GM10266 (cell line): ENCODE measurements around the gene LSM7.

Experiments
- DNase-seq: peaks from one replicate; pipeline ENCODE4 v3.0.0; 2012; ENCODE audit errors: extremely low spot score
- TF ChIP-seq, protein P1 (sequence below): IDR thresholded peaks from 2 replicates; pipeline ENCODE4 v1.5.1; 2012; ENCODE audit warnings: mild to moderate bottlenecking, low read depth; ENCODE audit not compliant: control insufficient read depth, insufficient read depth; ENCODE audit errors: missing control alignments

Gene LSM7

GRCh38 chr19:2291185-2291751, 37.1 kb downstream of the LSM7 start:
- no peak for DNase-seq

DNA sequence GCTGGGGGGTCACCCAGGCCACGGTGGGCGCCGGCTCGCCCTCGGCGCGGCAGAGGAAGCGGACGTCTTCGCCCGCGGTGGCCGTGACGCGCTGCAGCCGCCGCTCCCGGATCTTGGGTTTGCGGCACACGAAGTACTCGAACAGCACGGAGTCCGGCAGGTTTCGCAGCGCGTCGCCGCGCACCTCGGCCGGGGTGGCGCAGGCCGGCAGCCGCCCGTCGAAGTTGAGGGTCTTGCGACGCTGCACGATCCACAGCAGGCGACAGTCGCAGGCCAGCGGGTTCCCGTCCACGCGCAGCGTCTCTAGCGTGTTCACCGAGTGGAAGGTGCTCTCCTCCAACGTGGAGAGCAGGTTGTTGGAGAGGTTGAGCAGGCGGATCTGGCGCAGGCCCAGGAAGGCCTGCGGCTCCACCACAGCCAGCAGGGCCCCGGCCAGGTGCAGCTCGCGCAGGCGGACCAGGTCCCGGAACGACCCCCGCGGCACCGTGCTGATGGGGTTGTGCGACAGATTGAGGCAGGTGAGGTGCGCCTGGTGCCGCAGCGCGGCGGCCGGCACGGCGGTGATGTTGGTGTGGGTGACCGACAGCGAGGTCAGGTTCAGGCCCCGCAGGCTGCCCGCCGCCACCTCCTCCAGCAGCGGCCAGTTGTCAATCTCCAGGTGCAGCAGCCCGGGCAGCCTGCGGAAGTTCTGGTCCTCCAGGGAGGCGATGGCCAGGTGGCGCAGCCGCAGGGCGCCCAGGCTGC, 37.8 kb downstream of the LSM7 start:
- TF ChIP-seq, protein P1, sequence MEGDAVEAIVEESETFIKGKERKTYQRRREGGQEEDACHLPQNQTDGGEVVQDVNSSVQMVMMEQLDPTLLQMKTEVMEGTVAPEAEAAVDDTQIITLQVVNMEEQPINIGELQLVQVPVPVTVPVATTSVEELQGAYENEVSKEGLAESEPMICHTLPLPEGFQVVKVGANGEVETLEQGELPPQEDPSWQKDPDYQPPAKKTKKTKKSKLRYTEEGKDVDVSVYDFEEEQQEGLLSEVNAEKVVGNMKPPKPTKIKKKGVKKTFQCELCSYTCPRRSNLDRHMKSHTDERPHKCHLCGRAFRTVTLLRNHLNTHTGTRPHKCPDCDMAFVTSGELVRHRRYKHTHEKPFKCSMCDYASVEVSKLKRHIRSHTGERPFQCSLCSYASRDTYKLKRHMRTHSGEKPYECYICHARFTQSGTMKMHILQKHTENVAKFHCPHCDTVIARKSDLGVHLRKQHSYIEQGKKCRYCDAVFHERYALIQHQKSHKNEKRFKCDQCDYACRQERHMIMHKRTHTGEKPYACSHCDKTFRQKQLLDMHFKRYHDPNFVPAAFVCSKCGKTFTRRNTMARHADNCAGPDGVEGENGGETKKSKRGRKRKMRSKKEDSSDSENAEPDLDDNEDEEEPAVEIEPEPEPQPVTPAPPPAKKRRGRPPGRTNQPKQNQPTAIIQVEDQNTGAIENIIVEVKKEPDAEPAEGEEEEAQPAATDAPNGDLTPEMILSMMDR: no peak
- DNase-seq: peak; percentile 67

More at GRCh38 chr19:2291185-2291751, 37.1 kb downstream of the LSM7 start:
- TF ChIP-seq, protein P1: no peak

DNA sequence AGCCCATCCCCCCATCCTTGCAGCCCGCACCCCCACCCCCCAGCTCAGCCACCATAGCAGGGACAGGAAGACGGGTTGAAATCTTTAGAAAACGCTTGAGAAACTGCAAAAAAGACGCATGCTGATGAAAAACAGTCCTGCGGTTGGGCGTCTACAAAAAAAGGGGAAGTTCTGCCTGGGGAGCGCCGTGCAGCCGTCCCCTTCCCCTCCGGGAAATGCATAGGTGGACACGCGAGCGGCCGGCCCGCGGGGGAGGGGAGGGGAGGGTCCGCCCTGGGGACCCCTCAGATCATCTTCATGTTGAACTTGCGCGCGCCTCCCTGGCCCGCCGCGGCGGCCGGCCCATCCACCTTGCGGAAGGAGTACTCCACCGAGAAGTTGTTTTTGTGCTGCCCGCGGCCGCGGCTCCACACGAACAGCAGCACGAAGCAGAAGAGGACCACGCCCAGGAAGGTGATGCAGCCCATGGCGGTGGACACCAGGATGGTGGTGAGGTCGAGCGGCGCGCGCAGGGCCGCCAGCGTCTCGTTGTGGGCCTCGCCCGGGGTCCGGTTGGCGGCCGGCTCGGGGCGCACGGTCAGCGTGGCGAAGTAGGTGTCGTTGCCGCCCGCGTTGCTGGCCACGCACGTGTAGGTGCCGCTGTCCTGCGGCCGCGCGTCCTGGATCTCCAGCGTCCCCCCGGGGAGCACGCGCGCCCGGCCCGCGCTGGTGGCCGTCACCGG, 38.5 kb downstream of the LSM7 start:
- DNase-seq: peak; percentile 89
- TF ChIP-seq, protein P1: no peak

DNA sequence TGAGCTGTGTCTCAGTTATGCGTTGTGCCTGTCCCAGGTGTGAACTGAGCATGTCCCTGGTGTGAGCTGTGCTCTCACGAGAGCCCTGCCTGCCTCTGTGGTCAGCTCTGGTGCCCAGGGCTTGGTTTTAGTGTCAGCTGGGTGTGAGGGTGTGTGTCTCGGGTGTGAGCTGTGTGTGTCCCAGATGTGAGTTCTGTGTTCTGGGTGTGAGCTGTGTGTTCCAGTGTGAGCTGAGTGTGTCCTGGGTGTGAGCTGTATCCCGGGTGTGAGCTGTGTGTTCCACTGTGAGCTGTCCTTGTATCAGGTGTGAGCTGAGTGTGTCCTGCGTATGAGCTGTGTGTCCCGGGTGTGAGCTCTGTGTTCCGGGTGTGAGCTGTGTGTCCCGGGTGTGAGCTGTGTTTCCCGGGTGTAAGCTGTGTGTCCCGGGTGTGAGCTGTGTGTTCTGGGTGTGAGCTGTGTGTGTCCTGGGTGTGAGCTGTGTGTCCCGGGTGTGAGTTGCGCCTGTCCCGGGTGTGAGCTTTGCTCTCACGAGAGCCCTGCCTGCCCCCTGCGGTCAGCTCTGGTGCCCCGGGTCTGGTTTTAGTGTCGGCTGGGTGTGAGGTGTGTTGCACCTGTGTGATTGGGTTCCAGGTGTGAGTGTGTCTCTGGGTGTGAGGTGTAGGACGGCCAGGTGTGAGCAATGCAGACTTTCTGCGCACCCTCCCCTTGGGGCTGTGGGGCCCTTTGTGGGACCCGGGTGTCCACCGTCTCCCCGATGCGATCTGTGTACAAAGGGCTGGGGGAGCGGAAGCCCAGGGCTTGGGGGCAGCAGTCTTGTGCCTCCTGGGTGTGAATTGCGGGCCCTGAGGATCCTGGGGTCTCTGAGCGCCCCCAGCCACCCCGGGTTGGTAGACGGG, 39.3 kb downstream of the LSM7 start:
- TF ChIP-seq, protein P1: no peak
- no peak for DNase-seq

- no peak for DNase-seq
- TF ChIP-seq, protein P1: no peak
Observed at GRCh38 chr19:2288338-2288817, 40.0 kb downstream of the LSM7 start.

DNA sequence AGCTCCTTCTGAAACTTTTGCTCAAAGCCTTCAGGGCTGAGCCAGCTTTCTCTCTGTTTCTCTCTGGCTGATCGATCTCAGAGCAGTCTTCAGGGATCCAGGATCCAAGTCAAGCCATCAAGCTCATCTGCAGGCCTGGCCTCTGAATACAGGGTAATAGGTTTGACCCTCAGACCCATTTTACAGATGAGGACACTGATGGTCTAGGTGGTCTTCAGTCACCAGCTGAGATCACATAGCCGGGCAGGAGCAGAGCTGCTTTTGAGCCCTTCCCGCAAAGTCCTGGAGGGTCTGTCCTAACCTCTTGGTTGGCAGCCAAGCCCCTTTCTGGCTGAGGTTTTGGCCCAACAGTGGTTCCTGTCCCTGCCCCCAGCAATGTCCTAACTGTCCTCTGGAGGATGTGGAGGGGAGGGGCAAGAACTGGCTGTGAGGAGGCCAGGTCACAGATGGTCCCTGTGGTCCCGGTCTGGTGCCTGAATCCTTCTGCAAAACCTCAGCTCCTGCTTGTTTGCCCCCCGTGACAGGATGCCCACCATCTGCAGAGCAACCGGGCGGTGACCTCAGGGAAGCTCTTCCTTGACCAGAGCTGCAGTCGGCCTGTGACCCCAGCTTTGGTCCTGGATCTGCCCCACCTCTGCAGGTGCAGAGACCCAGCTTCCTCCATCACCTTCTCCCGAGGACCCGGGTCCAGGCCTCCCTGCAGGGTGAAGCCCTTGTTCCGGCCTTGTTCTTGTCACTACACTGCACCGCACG, 40.6 kb downstream of the LSM7 start:
- TF ChIP-seq, protein P1: no peak
- no peak for DNase-seq
